ENCODE results near the gene NSL1.

DNA sequence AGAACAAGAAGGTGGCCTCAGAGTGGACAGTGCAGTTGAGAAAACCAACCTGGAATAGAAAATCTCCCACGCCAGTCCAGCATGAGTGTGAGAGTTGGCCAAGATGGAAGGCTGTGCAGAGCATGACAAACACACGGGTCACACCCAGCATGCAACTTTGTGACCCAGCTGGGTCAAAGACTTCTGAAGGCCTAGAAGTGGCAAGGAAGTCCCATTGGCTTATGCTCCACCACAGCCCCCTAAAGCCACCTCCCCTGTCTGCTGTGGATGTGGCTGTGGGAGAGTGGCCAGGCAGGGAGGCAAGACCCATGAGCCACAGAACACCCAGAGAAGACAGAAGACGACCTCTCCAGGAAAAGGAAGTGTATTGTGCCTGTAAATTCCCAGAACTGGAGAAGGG lies 105.5 kb downstream of the NSL1 start:
- TF ChIP-seq POLR2A (IDR thresholded peaks at IDR 0.05) (no peak), CTCF (IDR thresholded peaks at IDR 0.05) (no peak), POLR2AphosphoS5 (IDR thresholded peaks at IDR 0.05) (no peak)

Measured in stomach (tissue), 4 donors.